Activated T-helper 1 cell treated with Interleukin-2 at 50 U/mL for 16 hours (primary cell): ENCODE data around the gene CLEC9A.

Experiments used
- DNase-seq: peaks from one replicate; pipeline ENCODE4 v3.0.0-alpha.2; 2020; ENCODE audit warnings: low read depth

Gene CLEC9A

GRCh38 chr12:10067264-10067663, 36.8 kb downstream of the CLEC9A start:
- no peak for DNase-seq

GRCh38 chr12:10067942-10068341, 37.5 kb downstream of the CLEC9A start:
- DNase-seq = no peak

GRCh38 chr12:10068644-10069043, 38.2 kb downstream of the CLEC9A start:
- no peak for DNase-seq

- DNase-seq = no peak
These were observed 38.6 kb downstream of the CLEC9A start for GRCh38 chr12:10069099-10069498.

- no peak for DNase-seq
These were observed 39.5 kb downstream of the CLEC9A start for GRCh38 chr12:10069976-10070375.

- DNase-seq = no peak
These were observed 39.9 kb downstream of the CLEC9A start for GRCh38 chr12:10070380-10070779.

- no peak for DNase-seq
These were observed 41.6 kb downstream of the CLEC9A start for GRCh38 chr12:10072131-10072530.

- DNase-seq = no peak
These were observed 42.8 kb downstream of the CLEC9A start for GRCh38 chr12:10073261-10073660.

GRCh38 chr12:10075451-10075850, 45.0 kb downstream of the CLEC9A start:
- DNase-seq = no peak

- DNase-seq = no peak
These were observed 51.8 kb downstream of the CLEC9A start for GRCh38 chr12:10082117-10082874.

GRCh38 chr12:10084733-10085132, 54.3 kb downstream of the CLEC9A start:
- DNase-seq = no peak

GRCh38 chr12:10086387-10086786, 55.9 kb downstream of the CLEC9A start:
- no peak for DNase-seq

GRCh38 chr12:10088031-10088430, 57.5 kb downstream of the CLEC9A start:
- no peak for DNase-seq

- no peak for DNase-seq
These were observed 58.7 kb downstream of the CLEC9A start for GRCh38 chr12:10088955-10089900.

- DNase-seq = no peak
These were observed 64.3 kb downstream of the CLEC9A start for GRCh38 chr12:10094646-10095395.

- no peak for DNase-seq
These were observed 65.5 kb downstream of the CLEC9A start for GRCh38 chr12:10095971-10096370.

GRCh38 chr12:10097521-10097920, 67.0 kb downstream of the CLEC9A start:
- DNase-seq = no peak

- no peak for DNase-seq
These were observed 68.3 kb downstream of the CLEC9A start, which contains the start of gene CLEC1A for GRCh38 chr12:10098791-10099190. TSS of gene CLEC1A (minus strand) at chr12:10098985. CDS start at chr12:10098922, 63 bp downstream.

GRCh38 chr12:10101042-10101579, 70.6 kb downstream of the CLEC9A start:
- no peak for DNase-seq

GRCh38 chr12:10101648-10102220, 71.3 kb downstream of the CLEC9A start:
- DNase-seq = no peak

- no peak for DNase-seq
These were observed 71.8 kb downstream of the CLEC9A start for GRCh38 chr12:10102322-10102721.
